OCI-LY1 (cell line): Measurements from ENCODE around the gene ADAT3.

ENCODE experiments used
- H2AFZ ChIP-seq: fragments of 200-600 bp; sonication (generic), shearing (Covaris generic); 2 replicates; pipeline ENCODE4 v1.6.0; 2014; ENCODE audit warnings: antibody characterized with exemption, mild to moderate bottlenecking, low read length
- H3F3A ChIP-seq: fragments of 200-600 bp; sonication (generic), shearing (Covaris generic); 2 replicates; pipeline ENCODE4 v1.6.0; 2014; ENCODE audit warnings: mild to moderate bottlenecking, antibody characterized with exemption, low read length, moderate library complexity; ENCODE audit not compliant: insufficient read depth
- H3K27ac ChIP-seq: fragments of 200-600 bp; sonication (generic); 2 replicates; pipeline ENCODE4 v1.5.1; 2014; ENCODE audit warnings: low read length, mixed run types, mild to moderate bottlenecking, low read depth; ENCODE audit not compliant: poor library complexity, severe bottlenecking
- H3K27me3 ChIP-seq: fragments of 200-600 bp; sonication (generic); 2 replicates; pipeline ENCODE4 v1.6.0; 2014; ENCODE audit warnings: antibody characterized with exemption, mild to moderate bottlenecking, low read length, moderate library complexity; ENCODE audit not compliant: insufficient read depth
- H3K36me3 ChIP-seq: fragments of 200-600 bp; sonication (generic); 2 replicates; pipeline ENCODE4 v1.6.1; 2014; ENCODE audit warnings: mild to moderate bottlenecking, antibody characterized with exemption, low read length, moderate library complexity, mixed read lengths; ENCODE audit not compliant: insufficient read depth
- H3K4me1 ChIP-seq: fragments of 200-600 bp; sonication (generic); 2 replicates; pipeline ENCODE4 v1.5.1; 2014; ENCODE audit warnings: mild to moderate bottlenecking, low read length, moderate library complexity; ENCODE audit not compliant: insufficient read depth, severe bottlenecking
- H3K4me2 ChIP-seq: fragments of 200-600 bp; sonication (generic), shearing (Covaris generic); 2 replicates; pipeline ENCODE4 v1.6.1; 2014; ENCODE audit warnings: low read length
- H3K4me3 ChIP-seq: fragments of 200-600 bp; sonication (generic); 2 replicates; pipeline ENCODE4 v1.5.1; 2014; ENCODE audit warnings: low read length, low read depth, mild to moderate bottlenecking, mixed read lengths; ENCODE audit not compliant: poor library complexity, severe bottlenecking
- H3K79me2 ChIP-seq: fragments of 200-600 bp; shearing (Covaris generic); 2 replicates; pipeline ENCODE4 v1.6.1; 2016; ENCODE audit warnings: mixed run types, low read length, mixed read lengths; ENCODE audit not compliant: insufficient read depth
- H3K9ac ChIP-seq: fragments of 200-600 bp; sonication (generic), shearing (Covaris generic); 2 replicates; pipeline ENCODE4 v1.6.1; 2014; ENCODE audit warnings: mild to moderate bottlenecking, low read length, mixed read lengths
- H3K9me2 ChIP-seq: fragments of 200-600 bp; sonication (generic), shearing (Covaris generic); 2 replicates; pipeline ENCODE4 v1.6.1; 2014; ENCODE audit warnings: low read depth, mild to moderate bottlenecking, low read length, mixed read lengths
- H3K9me3 ChIP-seq: fragments of 200-600 bp; shearing (Covaris generic); 2 replicates; pipeline ENCODE4 v1.6.1; 2014; ENCODE audit warnings: low read length, mixed read lengths
- H4K20me1 ChIP-seq: fragments of 200-600 bp; sonication (generic), shearing (Covaris generic); 2 replicates; pipeline ENCODE4 v1.6.0; 2016; ENCODE audit warnings: mild to moderate bottlenecking, low read length; ENCODE audit not compliant: insufficient read depth
- EZH2 ChIP-seq: fragments of 200-600 bp; sonication (generic), shearing (Covaris generic); IDR thresholded peaks from 2 replicates; pipeline ENCODE4 v1.8.0; 2017; ENCODE audit warnings: borderline replicate concordance, mixed run types, mild to moderate bottlenecking, antibody characterized with exemption, low read length, moderate library complexity, mixed read lengths
- TF ChIP-seq, protein P1 (sequence below): fragments of 200-600 bp; sonication (generic), shearing (Covaris generic); IDR thresholded peaks from 2 replicates; pipeline ENCODE4 v1.5.1; 2017; ENCODE audit warnings: mild to moderate bottlenecking, antibody characterized with exemption, low read length, moderate library complexity, mixed read lengths

The ADAT3 gene

DNA sequence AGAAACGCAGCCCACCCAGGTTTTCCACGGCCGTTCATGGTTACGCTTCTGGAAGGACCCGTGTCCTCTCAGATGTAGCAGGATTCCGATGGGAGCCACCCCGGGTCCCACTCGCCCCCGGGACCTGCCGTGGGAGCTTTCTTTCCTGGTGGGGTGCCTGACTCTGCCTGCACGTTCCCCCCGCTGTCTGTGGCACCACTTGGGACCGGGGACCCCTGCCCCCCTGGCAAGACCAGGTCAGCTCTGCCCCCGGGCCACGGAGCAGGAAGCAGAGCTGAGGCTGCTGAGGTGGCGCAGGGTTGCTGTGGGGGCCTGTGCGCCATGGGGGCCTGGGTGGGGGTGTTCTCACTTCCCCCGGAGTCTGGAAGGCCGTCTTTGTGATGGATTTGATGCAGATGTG lies 47.8 kb downstream of the ADAT3 start:
- no peak overlapping the region for H3K4me3 ChIP-seq
- H3K9me3 ChIP-seq, result no peaks in the 10 kb centered on the region
- H3K79me2 ChIP-seq, result peaks cover 11% of the 10 kb centered on the region
- no peak overlapping the region for H3K4me2 ChIP-seq
- no peak overlapping the region for H3K27ac ChIP-seq
- no peak for TF ChIP-seq EZH2
- TF ChIP-seq, protein P1, sequence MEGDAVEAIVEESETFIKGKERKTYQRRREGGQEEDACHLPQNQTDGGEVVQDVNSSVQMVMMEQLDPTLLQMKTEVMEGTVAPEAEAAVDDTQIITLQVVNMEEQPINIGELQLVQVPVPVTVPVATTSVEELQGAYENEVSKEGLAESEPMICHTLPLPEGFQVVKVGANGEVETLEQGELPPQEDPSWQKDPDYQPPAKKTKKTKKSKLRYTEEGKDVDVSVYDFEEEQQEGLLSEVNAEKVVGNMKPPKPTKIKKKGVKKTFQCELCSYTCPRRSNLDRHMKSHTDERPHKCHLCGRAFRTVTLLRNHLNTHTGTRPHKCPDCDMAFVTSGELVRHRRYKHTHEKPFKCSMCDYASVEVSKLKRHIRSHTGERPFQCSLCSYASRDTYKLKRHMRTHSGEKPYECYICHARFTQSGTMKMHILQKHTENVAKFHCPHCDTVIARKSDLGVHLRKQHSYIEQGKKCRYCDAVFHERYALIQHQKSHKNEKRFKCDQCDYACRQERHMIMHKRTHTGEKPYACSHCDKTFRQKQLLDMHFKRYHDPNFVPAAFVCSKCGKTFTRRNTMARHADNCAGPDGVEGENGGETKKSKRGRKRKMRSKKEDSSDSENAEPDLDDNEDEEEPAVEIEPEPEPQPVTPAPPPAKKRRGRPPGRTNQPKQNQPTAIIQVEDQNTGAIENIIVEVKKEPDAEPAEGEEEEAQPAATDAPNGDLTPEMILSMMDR, result no peak
- no peaks in the 10 kb centered on the region for H3K9me2 ChIP-seq
- H3K27me3 ChIP-seq, result no peaks in the 10 kb centered on the region
- H3K4me1 ChIP-seq, result no peaks in the 10 kb centered on the region
- H3K9ac ChIP-seq, result no peak overlapping the region
- H3F3A ChIP-seq, result no peaks in the 10 kb centered on the region
- no peak overlapping the region for H2AFZ ChIP-seq
- no peaks in the 10 kb centered on the region for H4K20me1 ChIP-seq
- peaks cover 30% of the 10 kb centered on the region; the same call in 1 of the 2 replicates for H3K36me3 ChIP-seq

DNA sequence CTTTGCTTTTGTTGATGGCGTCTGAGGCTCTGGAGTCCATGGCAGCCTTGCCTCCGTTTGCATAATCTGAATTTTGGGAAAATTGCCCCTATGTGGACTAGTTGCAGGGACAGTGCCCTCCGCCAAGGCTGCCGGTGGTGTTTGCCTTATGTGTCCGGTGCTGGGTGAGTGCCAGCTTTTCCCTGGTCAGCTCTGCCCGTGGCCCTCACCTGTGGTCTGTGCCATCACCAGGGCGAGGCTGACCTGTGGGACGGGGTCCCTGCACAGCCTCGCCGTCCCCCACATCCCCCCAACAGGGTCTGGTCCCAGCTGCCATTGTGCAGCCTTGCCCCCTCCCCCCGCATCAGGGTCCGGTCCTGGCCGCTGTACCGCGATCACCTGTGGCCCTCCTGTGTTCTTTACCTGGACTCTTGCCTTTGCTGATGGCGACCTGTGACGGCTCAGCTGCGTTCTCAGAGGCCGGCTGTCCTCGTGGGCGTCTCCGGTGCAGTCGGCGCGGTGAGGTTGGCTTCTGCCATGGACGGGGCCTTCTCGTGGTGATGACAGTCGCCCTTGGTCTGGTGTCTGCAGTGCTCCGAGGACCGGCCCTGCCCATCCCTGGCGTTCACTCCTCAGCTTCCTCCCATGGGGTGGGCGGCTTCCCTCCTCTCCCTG lies 48.4 kb downstream of the ADAT3 start:
- Histone ChIP-seq H3K4me3 (no peak overlapping the region), H3K9me3 (no peaks in the 10 kb centered on the region), H3K4me1 (no peaks in the 10 kb centered on the region), H3F3A (no peaks in the 10 kb centered on the region), H2AFZ (no peak overlapping the region), H3K27me3 (no peaks in the 10 kb centered on the region), H3K27ac (no peak overlapping the region), H3K4me2 (no peak overlapping the region), H4K20me1 (no peaks in the 10 kb centered on the region), H3K79me2 (peaks cover 10% of the 10 kb centered on the region), H3K36me3 (peaks cover 30% of the 10 kb centered on the region; the same call in 1 of the 2 replicates), H3K9ac (no peak overlapping the region), H3K9me2 (no peaks in the 10 kb centered on the region)
- no peak for TF ChIP-seq EZH2
- TF ChIP-seq, protein P1, result no peak

DNA sequence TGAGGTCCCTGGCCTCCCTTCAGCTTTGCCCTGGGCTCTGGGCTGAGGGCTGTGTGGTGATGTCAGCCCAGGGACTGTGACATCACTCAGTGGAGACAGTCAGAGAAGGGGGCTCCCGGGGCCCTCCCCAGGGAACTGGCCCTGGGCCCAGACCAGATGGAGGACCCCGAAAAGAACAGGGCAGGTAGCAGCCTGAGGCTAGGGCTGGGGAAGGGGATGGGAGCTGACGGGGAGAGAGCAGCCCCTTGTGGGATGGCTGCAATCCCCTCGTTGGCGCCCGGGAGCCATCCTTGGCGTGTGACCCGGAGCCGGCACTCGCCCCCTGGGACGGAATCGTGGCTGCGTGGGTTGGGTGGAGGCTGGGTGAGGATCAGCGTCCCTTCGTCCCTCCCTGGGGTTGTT lies 49.3 kb downstream of the ADAT3 start:
- Histone ChIP-seq H3K4me3 (no peak overlapping the region), H3K27ac (no peak overlapping the region), H3K9me2 (no peaks in the 10 kb centered on the region), H3K36me3 (peaks cover 20% of the 10 kb centered on the region; the same call in 1 of the 2 replicates), H3K79me2 (no peaks in the 10 kb centered on the region), H4K20me1 (no peaks in the 10 kb centered on the region), H3K27me3 (no peaks in the 10 kb centered on the region), H3K9me3 (no peaks in the 10 kb centered on the region), H3K4me2 (no peak overlapping the region), H3K9ac (no peak overlapping the region), H3F3A (no peaks in the 10 kb centered on the region), H3K4me1 (no peaks in the 10 kb centered on the region), H2AFZ (no peak overlapping the region)
- no peak for TF ChIP-seq EZH2
- TF ChIP-seq, protein P1, result no peak
